Measurements from ENCODE around the gene ATG2B. TPM values are rescaled to one million over a fixed set of nuclear protein-coding genes. Genes with fewer than 3 reads are reported as not detected.
A peak's percentile ranks its signal among the peaks of the same experiment; 100 is the strongest.

Gene ATG2B
- total and polyA plus RNA-seq, 3 experiments from 2014 or later: 2.6 to 19.8 (median 17.4) TPM

DNA sequence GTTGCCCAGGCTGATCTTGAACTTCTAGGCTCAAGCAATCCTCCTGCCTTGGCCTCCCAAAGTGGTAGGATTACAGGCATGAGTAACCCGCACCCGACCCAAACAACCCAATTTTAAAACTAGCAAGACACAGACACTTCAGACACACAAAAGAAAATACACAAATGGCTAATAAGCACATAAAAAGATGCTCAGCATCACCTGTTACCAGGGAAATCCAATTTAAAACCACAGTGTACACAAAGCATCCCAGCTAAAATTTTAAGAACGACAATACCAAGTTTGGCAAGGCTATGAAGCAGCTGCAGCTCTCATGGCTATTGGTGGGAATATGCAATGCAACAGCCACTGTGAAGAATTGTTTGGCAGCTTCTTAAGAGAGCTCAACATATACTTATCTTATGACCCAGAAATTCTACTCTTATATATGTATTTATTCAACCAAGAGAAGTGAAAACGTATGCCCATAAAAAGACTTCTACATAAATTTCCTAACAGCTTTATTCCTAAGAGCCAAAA lies 65.1 kb downstream of the ATG2B start:
- H3K4me3 ChIP-seq (ENCODE audit: low read length): no peak overlapping the region
- POLR2A ChIA-PET: no interaction called here
- H3K9me3 ChIP-seq (ENCODE audit: low read length): no peaks in the 10 kb centered on the region
- Mint-ChIP-seq H3K36me3 (peaks cover 8 to 62% (median 24%) of the 10 kb centered on the region in 3 donors), H3K9me3 (no peaks in the 10 kb centered on the region), H3K4me3 (no peak overlapping the region), H3K27me3 (peaks cover 0 to 2% of the 10 kb centered on the region in 2 donors), H3K4me1 (no peaks in the 10 kb centered on the region), H3K27ac (peak overlapping the region in 2 of 8 donors; percentile 72 to 76)
- H3K27me3 ChIP-seq (ENCODE audit: insufficient read depth, low read length, poor library complexity, severe bottlenecking): no peaks in the 10 kb centered on the region
- H3K36me3 ChIP-seq (ENCODE audit: insufficient read depth, low read length): no peaks in the 10 kb centered on the region
- no peaks in the 10 kb centered on the region for H3K4me1 ChIP-seq (ENCODE audit: insufficient read depth, low read length)
- CTCF ChIA-PET: interaction anchor here (0.9 to 3.5 kb wide), 6 partner anchors 9 to 125 kb away, joined by 3 to 26 read pairs (median 4); no protein-coding TSS in a partner anchor
- no peak for DNase-seq
- no peak overlapping the region for H3K27ac ChIP-seq (ENCODE audit: low read depth, low read length)

DNA sequence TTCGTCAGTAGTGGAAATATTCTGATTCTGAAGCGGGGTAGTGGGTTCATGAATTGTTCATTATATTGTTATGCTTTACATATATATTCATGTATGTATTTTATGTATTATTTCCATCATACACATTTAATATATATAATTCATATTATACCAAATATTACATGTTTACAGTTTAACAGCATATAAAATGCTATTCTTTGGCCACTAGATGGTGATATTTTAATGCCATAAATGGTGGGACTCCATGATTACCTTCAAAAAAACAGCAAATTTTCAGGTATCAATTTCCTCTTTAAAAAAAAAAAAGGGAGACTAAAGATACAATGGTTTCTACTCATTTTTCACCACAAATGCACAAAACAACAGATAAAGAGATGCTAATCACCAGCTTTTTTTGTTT lies 66.1 kb downstream of the ATG2B start:
- DNase-seq: peak in 2 of 5 donors; percentile 15 to 25
- no peak overlapping the region for H3K4me3 Mint-ChIP-seq
- H3K27ac ChIP-seq (ENCODE audit: low read depth, low read length): no peak overlapping the region
- no peaks in the 10 kb centered on the region for H3K4me1 ChIP-seq (ENCODE audit: insufficient read depth, low read length)
- H3K36me3 Mint-ChIP-seq: peaks cover 8 to 59% (median 21%) of the 10 kb centered on the region in 3 donors
- H3K36me3 ChIP-seq (ENCODE audit: insufficient read depth, low read length): no peaks in the 10 kb centered on the region
- no peak overlapping the region for H3K27ac Mint-ChIP-seq
- H3K4me3 ChIP-seq (ENCODE audit: low read length): no peak overlapping the region
- no peaks in the 10 kb centered on the region for H3K9me3 ChIP-seq (ENCODE audit: low read length)
- peaks cover 0 to 2% of the 10 kb centered on the region in 2 donors for H3K27me3 Mint-ChIP-seq
- ChIA-PET CTCF (interaction anchor here (0.9 to 3.5 kb wide), 4 partner anchors 10 to 126 kb away, joined by 3 to 26 read pairs (median 8); no protein-coding TSS in a partner anchor), POLR2A (no interaction called here)
- no peaks in the 10 kb centered on the region for H3K27me3 ChIP-seq (ENCODE audit: insufficient read depth, low read length, poor library complexity, severe bottlenecking)
- H3K9me3 Mint-ChIP-seq: no peaks in the 10 kb centered on the region
- H3K4me1 Mint-ChIP-seq: no peaks in the 10 kb centered on the region

DNA sequence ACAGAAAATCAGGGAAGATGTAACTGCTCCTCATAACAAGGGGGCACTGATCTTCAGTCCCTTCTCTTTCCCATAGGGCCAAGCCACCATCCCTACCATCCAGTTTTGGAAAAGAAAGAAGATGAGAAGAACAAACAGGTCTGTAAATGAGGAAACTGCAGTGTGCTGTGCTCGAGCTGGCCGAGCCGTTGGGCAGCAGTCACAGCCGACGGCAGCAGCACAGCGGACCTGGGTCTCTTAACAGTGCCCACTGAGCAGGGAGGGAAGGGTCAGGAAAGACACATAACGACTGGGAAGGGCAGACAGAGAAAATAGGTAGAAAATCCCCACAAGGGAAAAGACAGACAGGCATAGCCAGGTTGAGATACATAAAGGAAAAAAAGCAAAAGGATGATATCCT lies 68.9 kb downstream of the ATG2B start:
- Histone ChIP-seq H3K27me3 (ENCODE audit: insufficient read depth, low read length, poor library complexity, severe bottlenecking) (no peaks in the 10 kb centered on the region), H3K4me3 (ENCODE audit: low read length) (no peak overlapping the region), H3K9me3 (ENCODE audit: low read length) (no peaks in the 10 kb centered on the region), H3K4me1 (ENCODE audit: insufficient read depth, low read length) (no peaks in the 10 kb centered on the region), H3K36me3 (ENCODE audit: insufficient read depth, low read length) (peaks cover 21% of the 10 kb centered on the region), H3K27ac (ENCODE audit: low read depth, low read length) (no peak overlapping the region)
- H3K4me1 Mint-ChIP-seq: no peaks in the 10 kb centered on the region
- POLR2A ChIA-PET: no interaction called here
- peaks cover 0 to 2% of the 10 kb centered on the region in 2 donors for H3K27me3 Mint-ChIP-seq
- no peak for DNase-seq
- CTCF ChIA-PET: no interaction called here
- H3K27ac Mint-ChIP-seq: no peak overlapping the region
- H3K36me3 Mint-ChIP-seq: peaks cover 8 to 58% (median 23%) of the 10 kb centered on the region in 3 donors
- no peak overlapping the region for H3K4me3 Mint-ChIP-seq
- no peaks in the 10 kb centered on the region for H3K9me3 Mint-ChIP-seq

DNA sequence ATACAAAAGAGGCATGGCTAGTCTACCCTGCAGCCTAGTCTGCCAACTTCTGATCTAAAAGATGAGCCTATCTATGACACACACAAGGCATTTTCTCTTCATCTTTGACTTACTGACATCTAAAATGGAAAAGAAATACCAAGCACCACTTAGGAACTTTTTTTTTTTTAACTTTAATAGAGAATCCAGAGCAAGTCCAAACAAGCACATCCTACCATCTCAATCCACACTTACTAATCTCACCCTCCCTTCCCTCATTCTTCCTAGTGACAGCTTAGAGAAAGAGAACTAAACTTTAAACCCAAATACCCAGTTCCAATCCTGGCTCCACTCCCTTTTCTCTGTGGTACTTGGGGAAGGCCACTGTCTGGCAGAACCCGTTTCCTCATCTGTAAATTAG lies 75.3 kb downstream of the ATG2B start:
- peaks cover 3 to 85% (median 32%) of the 10 kb centered on the region in 3 donors for H3K36me3 Mint-ChIP-seq
- H3K9me3 Mint-ChIP-seq: no peaks in the 10 kb centered on the region
- H3K4me1 Mint-ChIP-seq: no peaks in the 10 kb centered on the region
- H3K27me3 Mint-ChIP-seq: no peaks in the 10 kb centered on the region
- H3K36me3 ChIP-seq (ENCODE audit: insufficient read depth, low read length): peaks cover 33% of the 10 kb centered on the region
- H3K4me3 Mint-ChIP-seq: no peak overlapping the region
- no peaks in the 10 kb centered on the region for H3K27me3 ChIP-seq (ENCODE audit: insufficient read depth, low read length, poor library complexity, severe bottlenecking)
- H3K27ac Mint-ChIP-seq: peak overlapping the region in 1 of 8 donors; percentile 48
- ChIA-PET CTCF (no interaction called here), POLR2A (interaction anchor here (0.6 kb wide), 1 partner anchor 1118 kb away, joined by 5 read pairs; no protein-coding TSS in a partner anchor)
- H3K9me3 ChIP-seq (ENCODE audit: low read length): no peaks in the 10 kb centered on the region
- no peak for DNase-seq
- H3K4me3 ChIP-seq (ENCODE audit: low read length): no peak overlapping the region
- no peaks in the 10 kb centered on the region for H3K4me1 ChIP-seq (ENCODE audit: insufficient read depth, low read length)
- no peak overlapping the region for H3K27ac ChIP-seq (ENCODE audit: low read depth, low read length)

DNA sequence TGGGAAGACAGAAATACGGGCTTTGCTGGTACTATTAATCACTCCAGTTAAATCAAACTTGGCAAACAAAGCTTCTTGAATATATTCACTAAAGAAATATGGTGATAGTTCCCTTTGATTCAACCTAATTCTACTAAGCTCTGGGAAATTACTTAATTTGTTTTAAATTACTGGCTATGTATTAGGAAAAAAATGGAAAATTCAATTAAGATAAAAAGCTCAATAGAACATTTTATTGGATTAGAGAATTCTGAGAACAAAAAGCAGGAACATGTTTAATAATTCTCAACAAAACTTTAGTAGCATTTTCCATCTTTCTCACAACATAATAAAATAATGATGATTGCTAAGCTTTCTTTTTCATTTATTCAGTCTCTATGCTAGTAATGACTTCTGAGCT lies 76.9 kb downstream of the ATG2B start:
- no peaks in the 10 kb centered on the region for H3K27me3 ChIP-seq (ENCODE audit: insufficient read depth, low read length, poor library complexity, severe bottlenecking)
- H3K36me3 ChIP-seq (ENCODE audit: insufficient read depth, low read length): peaks cover 30% of the 10 kb centered on the region
- ChIA-PET POLR2A (interaction anchor here (0.6 kb wide), 1 partner anchor 153 kb away, joined by 4 read pairs; no protein-coding TSS in a partner anchor), CTCF (no interaction called here)
- Mint-ChIP-seq H3K27ac (no peak overlapping the region), H3K36me3 (peaks cover 3 to 85% (median 29%) of the 10 kb centered on the region in 3 donors), H3K4me3 (no peak overlapping the region), H3K27me3 (no peaks in the 10 kb centered on the region), H3K4me1 (no peaks in the 10 kb centered on the region), H3K9me3 (no peaks in the 10 kb centered on the region)
- DNase-seq: no peak
- H3K4me1 ChIP-seq (ENCODE audit: insufficient read depth, low read length): no peaks in the 10 kb centered on the region
- no peak overlapping the region for H3K4me3 ChIP-seq (ENCODE audit: low read length)
- no peaks in the 10 kb centered on the region for H3K9me3 ChIP-seq (ENCODE audit: low read length)
- H3K27ac ChIP-seq (ENCODE audit: low read depth, low read length): no peak overlapping the region

DNA sequence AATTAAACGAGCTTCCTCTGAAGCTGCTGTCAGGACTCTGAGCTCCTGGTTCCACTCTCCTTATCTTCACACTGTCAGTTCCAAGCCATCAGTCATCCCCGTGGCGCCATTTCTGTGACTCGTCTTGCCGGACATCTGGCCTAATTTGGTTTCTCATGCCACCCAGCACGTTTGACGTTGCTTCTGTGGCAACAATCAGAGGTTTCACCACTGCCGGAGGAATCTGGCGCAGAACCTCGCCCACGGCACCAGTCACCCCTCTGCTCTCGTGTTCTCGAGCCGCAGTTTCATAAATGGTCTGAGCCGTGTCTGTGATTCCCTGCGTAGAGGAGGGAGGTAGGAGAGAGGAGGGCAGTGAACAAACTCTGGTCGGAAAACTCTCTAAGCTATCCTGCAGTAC lies 77.5 kb downstream of the ATG2B start:
- H3K36me3 ChIP-seq (ENCODE audit: insufficient read depth, low read length): peaks cover 25% of the 10 kb centered on the region
- Mint-ChIP-seq H3K9me3 (no peaks in the 10 kb centered on the region), H3K4me3 (no peak overlapping the region), H3K27me3 (no peaks in the 10 kb centered on the region), H3K36me3 (peaks cover 3 to 82% (median 27%) of the 10 kb centered on the region in 3 donors), H3K4me1 (no peaks in the 10 kb centered on the region), H3K27ac (no peak overlapping the region)
- DNase-seq: no peak
- no peak overlapping the region for H3K27ac ChIP-seq (ENCODE audit: low read depth, low read length)
- no peak overlapping the region for H3K4me3 ChIP-seq (ENCODE audit: low read length)
- H3K27me3 ChIP-seq (ENCODE audit: insufficient read depth, low read length, poor library complexity, severe bottlenecking): no peaks in the 10 kb centered on the region
- H3K4me1 ChIP-seq (ENCODE audit: insufficient read depth, low read length): no peaks in the 10 kb centered on the region
- ChIA-PET POLR2A (interaction anchor here (0.6 kb wide), 1 partner anchor 154 kb away, joined by 4 read pairs; no protein-coding TSS in a partner anchor), CTCF (no interaction called here)
- H3K9me3 ChIP-seq (ENCODE audit: low read length): no peaks in the 10 kb centered on the region

DNA sequence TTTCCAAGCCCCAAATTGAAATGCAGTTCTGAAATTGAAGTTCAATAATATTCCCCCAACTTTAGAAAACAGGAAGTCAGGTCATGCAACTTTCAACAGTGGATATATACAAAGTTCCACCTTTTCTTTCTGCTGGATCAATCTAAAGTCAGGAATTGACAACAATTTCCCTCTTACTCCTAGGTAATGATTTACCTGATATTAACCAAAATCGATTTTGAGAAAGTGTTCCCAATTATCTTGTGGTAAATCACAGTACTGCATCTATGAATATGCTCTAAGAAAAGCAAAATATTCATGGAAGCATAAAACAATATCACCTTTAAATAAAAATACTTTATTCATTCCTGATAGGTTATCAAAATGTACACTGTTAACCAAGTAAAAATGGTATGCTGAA lies 78.7 kb downstream of the ATG2B start:
- DNase-seq: no peak
- H3K9me3 Mint-ChIP-seq: no peaks in the 10 kb centered on the region
- Histone ChIP-seq H3K27me3 (ENCODE audit: insufficient read depth, low read length, poor library complexity, severe bottlenecking) (no peaks in the 10 kb centered on the region), H3K27ac (ENCODE audit: low read depth, low read length) (no peak overlapping the region), H3K9me3 (ENCODE audit: low read length) (no peaks in the 10 kb centered on the region), H3K4me3 (ENCODE audit: low read length) (no peak overlapping the region), H3K36me3 (ENCODE audit: insufficient read depth, low read length) (peaks cover 13% of the 10 kb centered on the region), H3K4me1 (ENCODE audit: insufficient read depth, low read length) (no peaks in the 10 kb centered on the region)
- H3K4me3 Mint-ChIP-seq: no peak overlapping the region
- ChIA-PET CTCF (no interaction called here), POLR2A (no interaction called here)
- peaks cover 0 to 2% of the 10 kb centered on the region in 2 donors for H3K27me3 Mint-ChIP-seq
- peaks cover 4 to 75% (median 24%) of the 10 kb centered on the region in 3 donors for H3K36me3 Mint-ChIP-seq
- H3K27ac Mint-ChIP-seq: no peak overlapping the region
- no peaks in the 10 kb centered on the region for H3K4me1 Mint-ChIP-seq

DNA sequence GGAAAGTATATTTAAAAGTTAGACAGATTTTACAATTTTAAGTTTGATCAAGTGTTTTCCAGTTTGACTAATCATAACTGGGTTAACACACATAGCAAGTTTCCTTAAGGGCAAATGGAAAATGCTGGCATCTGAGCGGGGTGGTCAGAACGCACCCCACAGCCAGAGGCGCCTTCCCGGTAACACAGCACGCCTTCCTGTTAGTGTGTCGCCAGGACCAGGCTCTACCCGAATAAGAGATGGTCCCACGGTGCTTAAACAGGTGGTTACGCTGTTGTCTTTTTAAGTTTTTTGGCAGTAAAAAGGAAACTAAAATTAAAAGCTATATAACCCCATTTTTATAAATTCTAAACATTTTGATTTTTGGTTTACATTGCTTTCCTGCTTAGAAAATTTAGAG lies 79.1 kb downstream of the ATG2B start:
- Histone ChIP-seq H3K36me3 (ENCODE audit: insufficient read depth, low read length) (peaks cover 10% of the 10 kb centered on the region), H3K4me1 (ENCODE audit: insufficient read depth, low read length) (no peaks in the 10 kb centered on the region), H3K27me3 (ENCODE audit: insufficient read depth, low read length, poor library complexity, severe bottlenecking) (no peaks in the 10 kb centered on the region), H3K4me3 (ENCODE audit: low read length) (no peak overlapping the region), H3K27ac (ENCODE audit: low read depth, low read length) (no peak overlapping the region), H3K9me3 (ENCODE audit: low read length) (no peaks in the 10 kb centered on the region)
- H3K36me3 Mint-ChIP-seq: peaks cover 7 to 70% (median 22%) of the 10 kb centered on the region in 3 donors
- H3K4me3 Mint-ChIP-seq: no peak overlapping the region
- DNase-seq: no peak
- peaks cover 0 to 2% of the 10 kb centered on the region in 2 donors for H3K27me3 Mint-ChIP-seq
- no peaks in the 10 kb centered on the region for H3K9me3 Mint-ChIP-seq
- POLR2A ChIA-PET: no interaction called here
- CTCF ChIA-PET: no interaction called here
- no peaks in the 10 kb centered on the region for H3K4me1 Mint-ChIP-seq
- no peak overlapping the region for H3K27ac Mint-ChIP-seq

Data from CD8-positive, alpha-beta memory T cell (primary cell).